HepG2 (cell line): Measurements from ENCODE around the gene THOP1. TPM values are rescaled to one million over a fixed set of nuclear protein-coding genes. Genes with fewer than 3 reads are reported as not detected.

Source experiments
- ARNTL ChIP-seq: sonication (generic); formaldehyde crosslinking; IDR thresholded peaks from 2 replicates; pipeline ENCODE4 v1.4.0; 2020; ENCODE audit warnings: mild to moderate bottlenecking, missing genetic modification reagents
- BCL6 ChIP-seq: IDR thresholded peaks from 2 replicates; pipeline ENCODE4 v1.6.1; 2016; ENCODE audit warnings: missing genetic modification reagents, missing compliant biosample characterization
- CBX2 ChIP-seq, 2 experiments: fragments of 200-600 bp in 1 of 2; sonication (generic); formaldehyde crosslinking in 1 of 2; IDR thresholded peaks; 2 replicates each; pipeline versions ENCODE4 v1.7.0 to v1.8.1; 2018 to 2022; ENCODE audit warnings: low read depth in 2 of 2, low read length in 1 of 2, mild to moderate bottlenecking in 1 of 2, missing genetic modification reagents in 1 of 2
- HBP1 ChIP-seq: IDR thresholded peaks from 2 replicates; pipeline ENCODE4 v1.6.1; 2016; ENCODE audit warnings: low read depth, control low read depth
- HDAC2 ChIP-seq: sonication (generic); formaldehyde crosslinking; IDR thresholded peaks from 2 replicates; pipeline ENCODE4 v1.4.0; 2020; ENCODE audit warnings: missing genetic modification reagents
- HNF1B ChIP-seq: sonication (generic); formaldehyde crosslinking; IDR thresholded peaks from 2 replicates; pipeline ENCODE4 v1.5.1; 2020; ENCODE audit warnings: mild to moderate bottlenecking, moderate library complexity, missing genetic modification reagents
- IRF9 ChIP-seq: sonication (generic); formaldehyde crosslinking; IDR thresholded peaks from 2 replicates; pipeline ENCODE4 v1.8.0; 2022; ENCODE audit warnings: missing genetic modification reagents, mild to moderate bottlenecking, borderline replicate concordance
- NCOA1 ChIP-seq: sonication (generic); formaldehyde crosslinking; IDR thresholded peaks from 2 replicates; pipeline ENCODE4 v1.9.0; 2021; ENCODE audit warnings: missing genetic modification reagents
- NR0B2 ChIP-seq: sonication (generic); formaldehyde crosslinking; IDR thresholded peaks from 2 replicates; pipeline ENCODE4 v1.4.0; 2020; ENCODE audit warnings: mild to moderate bottlenecking, missing genetic modification reagents
- PBX3 ChIP-seq: sonication (generic); formaldehyde crosslinking; IDR thresholded peaks from 2 replicates; pipeline ENCODE4 v1.8.1; 2023; ENCODE audit warnings: missing genetic modification reagents, inconsistent platforms, borderline replicate concordance
- POLR2G ChIP-seq: fragments of 200-400 bp; formaldehyde crosslinking; IDR thresholded peaks from 2 replicates; pipeline ENCODE4 v1.6.1; 2018; ENCODE audit warnings: mild to moderate bottlenecking, low read depth, low read length, moderate library complexity
- SETDB1 ChIP-seq: sonication (generic); formaldehyde crosslinking; IDR thresholded peaks from 2 replicates; pipeline ENCODE4 v1.5.1; 2020; ENCODE audit warnings: missing genetic modification reagents, mild to moderate bottlenecking, borderline replicate concordance
- THRA ChIP-seq: sonication (generic); formaldehyde crosslinking; IDR thresholded peaks from 2 replicates; pipeline ENCODE4 v1.4.0; 2020; ENCODE audit warnings: missing genetic modification reagents, borderline replicate concordance
- USF2 ChIP-seq, 2 experiments: sonication (generic) in 1 of 2; formaldehyde crosslinking in 1 of 2; IDR thresholded peaks; 2 replicates each; pipeline versions ENCODE4 v1.5.1 to v1.6.1; 2011 to 2020; ENCODE audit warnings: borderline replicate concordance in 1 of 2, low read depth in 1 of 2, low read length in 1 of 2, mild to moderate bottlenecking in 1 of 2, missing genetic modification reagents in 1 of 2, moderate library complexity in 1 of 2
- XBP1 ChIP-seq: sonication (generic); formaldehyde crosslinking; IDR thresholded peaks from 2 replicates; pipeline ENCODE4 v1.5.0; 2020; ENCODE audit warnings: missing genetic modification reagents
- ZC3H4 ChIP-seq: sonication (generic); formaldehyde crosslinking; IDR thresholded peaks from 2 replicates; pipeline ENCODE4 v1.4.0; 2020; ENCODE audit warnings: missing genetic modification reagents, borderline replicate concordance
- ZNF143 ChIP-seq: sonication (generic); formaldehyde crosslinking; IDR thresholded peaks from 2 replicates; pipeline ENCODE4 v1.4.0; 2020; ENCODE audit warnings: missing genetic modification reagents
- ZNF224 ChIP-seq: sonication (generic); formaldehyde crosslinking; IDR thresholded peaks from 2 replicates; pipeline ENCODE4 v1.5.0; 2020; ENCODE audit warnings: mild to moderate bottlenecking, missing genetic modification reagents
- polyA plus RNA-seq, 8 experiments: library from polyadenylated mRNA; depleted of rRNA in 3 of 8; stranded (reverse) in 7 of 8; unstranded in 1 of 8; fragments of >200 nt; fragmentation: Illumina TruSeq in 4 of 8; extraction: Trizol in 4 of 8; gene quantifications; 2 replicates each; pipeline versions ENCODE4 v1.2.1 to v1.2.3, GENCODE V29; 2011 to 2016; ENCODE audit warnings: low read depth in 4 of 8, missing spikeins in 1 of 8, mixed read lengths in 1 of 8; ENCODE audit not compliant: insufficient read depth in 1 of 8
- total RNA-seq, 5 experiments: library from RNA; depleted of rRNA; stranded (reverse); fragments of >200 nt; fragmentation: Illumina TruSeq; extraction: Trizol; gene quantifications; 2 replicates each; pipeline ENCODE4 v1.2.3, GENCODE V29; 2016; ENCODE audit warnings: low read depth in 1 of 5

Gene THOP1
- total and polyA plus RNA-seq, 2 of the 13 experiments (the other 11 are each of a cell fraction or from before 2014, with no cell fraction given): 74.4 to 116 TPM

GRCh38 chr19:2790557-2791271 is 5.4 kb downstream of the THOP1 start (continued):
- TF ChIP-seq SETDB1 (no peak), POLR2G (peak; percentile 36; the same call in 1 of the 2 replicates), XBP1 (CRISPR knock-in tag) (no peak), IRF9 (0 out of 2 replicates have a peak, but pooled peaks have one; percentile 63), USF2 (IDR thresholded peaks at IDR 0.05; ENCODE audit: low read depth, low read length) (no peak), USF2 (CRISPR knock-in tag; IDR thresholded peaks at IDR 0.05; ENCODE audit: borderline replicate concordance) (no peak), HNF1B (peak; percentile 92), NR0B2 (CRISPR knock-in tag) (peak; percentile 77; the same call in 1 of the 2 replicates), ZC3H4 (no peak), PBX3 (CRISPR knock-in tag) (no peak), CBX2 (IDR thresholded peaks at IDR 0.05; ENCODE audit: low read depth, low read length) (no peak), CBX2 (CRISPR knock-in tag; IDR thresholded peaks at IDR 0.05; ENCODE audit: low read depth) (no peak), THRA (CRISPR knock-in tag) (peak; percentile 97; the same call in 1 of the 2 replicates), HBP1 (CRISPR knock-in tag) (no peak), HDAC2 (CRISPR knock-in tag) (peak; percentile 86), NCOA1 (no peak), BCL6 (CRISPR knock-in tag) (peak; percentile 96), ZNF143 (CRISPR knock-in tag) (no peak; the same call in 1 of the 2 replicates), ARNTL (CRISPR knock-in tag) (peak; percentile 59; the same call in 1 of the 2 replicates), ZNF224 (peak; percentile 57; the same call in 1 of the 2 replicates)
